Measurements from ENCODE around the gene EML4. TPM values are rescaled to one million over a fixed set of nuclear protein-coding genes. Genes with fewer than 3 reads are reported as not detected.

The EML4 gene
- total and polyA plus RNA-seq, 4 experiments from 2014 or later = 52.8 to 172 (median 140) TPM

- CTCF ChIA-PET (ENCODE audit: partially characterized antibody) = interaction anchor here (0.8 to 2.5 kb wide), 3 partner anchors 30 to 455 kb away, joined by 3 to 14 read pairs (median 5); no protein-coding TSS in a partner anchor
- Histone ChIP-seq H3K4me3 (ENCODE audit: low read length in 2 of 2) (no peak overlapping the region), H3K27me3 (ENCODE audit: insufficient read depth, low read length) (no peaks in the 10 kb centered on the region), H3K9me3 (ENCODE audit: control insufficient read depth in 1 of 2, low read length in 2 of 2) (no peaks in the 10 kb centered on the region), H3K27ac (ENCODE audit: low read depth, low read length) (no peak overlapping the region), H3K36me3 (ENCODE audit: insufficient read depth, low read length) (peaks cover 55% of the 10 kb centered on the region), H3K4me1 (ENCODE audit: insufficient read depth, low read length) (peaks cover 21% of the 10 kb centered on the region)
- Mint-ChIP-seq H3K4me1 (peaks cover 15 to 34% (median 21%) of the 10 kb centered on the region in 4 donors), H3K27ac (peak overlapping the region in 4 of 7 donors; percentile 17 to 89 (median 55)), H3K9me3 (no peaks in the 10 kb centered on the region), H3K27me3 (no peaks in the 10 kb centered on the region), H3K4me3 (no peak overlapping the region), H3K36me3 (peaks cover 28 to 68% of the 10 kb centered on the region in 2 donors)
- POLR2A ChIA-PET (ENCODE audit: partially characterized antibody) = interaction anchor here (1.4 kb wide), 1 partner anchor 34 kb away, joined by 4 read pairs; no protein-coding TSS in a partner anchor
- DNase-seq = no peak
- intact Hi-C loops (cut with micrococcal nuclease) = loop anchor here (2.0 to 5.0 kb wide), 2 partner anchors 35 to 38 kb away; partner anchors contain the start of gene COX7A2L
These were observed 156.5 kb downstream of the EML4 start for GRCh38 chr2:42325609-42326008.

DNA sequence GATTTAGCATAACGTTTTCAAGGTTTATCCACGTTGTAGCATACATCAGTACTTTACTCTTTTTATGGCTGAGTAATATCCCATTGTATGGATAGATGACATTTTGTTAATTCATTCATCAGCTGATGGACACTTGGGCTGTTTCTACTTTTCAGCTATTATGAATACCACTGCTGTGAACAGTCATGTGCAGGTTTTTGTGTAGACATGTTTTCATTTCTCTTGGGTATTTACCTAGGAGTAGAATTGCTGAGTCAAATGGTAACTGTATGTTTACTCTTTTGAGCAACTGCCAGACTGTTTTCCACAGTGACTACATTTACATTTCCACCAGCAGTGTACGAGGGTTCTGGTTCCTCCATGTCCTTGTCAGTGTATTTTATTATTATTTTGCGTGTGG is 158.0 kb downstream of the EML4 start:
- ChIA-PET CTCF (ENCODE audit: partially characterized antibody) (interaction anchor here (0.9 to 3.5 kb wide), 5 partner anchors 12 to 457 kb away, joined by 3 to 16 read pairs (median 5); no protein-coding TSS in a partner anchor), POLR2A (ENCODE audit: partially characterized antibody) (interaction anchor here (0.7 kb wide), 1 partner anchor 11 kb away, joined by 3 read pairs; no protein-coding TSS in a partner anchor)
- Mint-ChIP-seq H3K27me3 (no peaks in the 10 kb centered on the region), H3K27ac (peak overlapping the region; percentile 13 to 74 (median 48)), H3K36me3 (peaks cover 32 to 67% of the 10 kb centered on the region in 2 donors), H3K4me1 (peaks cover 8 to 19% (median 11%) of the 10 kb centered on the region in 4 donors), H3K9me3 (no peaks in the 10 kb centered on the region), H3K4me3 (no peak overlapping the region)
- Histone ChIP-seq H3K27ac (ENCODE audit: low read depth, low read length) (no peak overlapping the region), H3K27me3 (ENCODE audit: insufficient read depth, low read length) (no peaks in the 10 kb centered on the region), H3K4me1 (ENCODE audit: insufficient read depth, low read length) (peaks cover 6% of the 10 kb centered on the region), H3K4me3 (ENCODE audit: low read length in 2 of 2) (no peak overlapping the region), H3K9me3 (ENCODE audit: control insufficient read depth in 1 of 2, low read length in 2 of 2) (no peaks in the 10 kb centered on the region), H3K36me3 (ENCODE audit: insufficient read depth, low read length) (peaks cover 62% of the 10 kb centered on the region)
- intact Hi-C loops (cut with micrococcal nuclease) = loop anchor here (1.0 to 5.0 kb wide), 3 partner anchors 34 to 157 kb away; partner anchors contain the start of gene COX7A2L
- DNase-seq = no peak

DNA sequence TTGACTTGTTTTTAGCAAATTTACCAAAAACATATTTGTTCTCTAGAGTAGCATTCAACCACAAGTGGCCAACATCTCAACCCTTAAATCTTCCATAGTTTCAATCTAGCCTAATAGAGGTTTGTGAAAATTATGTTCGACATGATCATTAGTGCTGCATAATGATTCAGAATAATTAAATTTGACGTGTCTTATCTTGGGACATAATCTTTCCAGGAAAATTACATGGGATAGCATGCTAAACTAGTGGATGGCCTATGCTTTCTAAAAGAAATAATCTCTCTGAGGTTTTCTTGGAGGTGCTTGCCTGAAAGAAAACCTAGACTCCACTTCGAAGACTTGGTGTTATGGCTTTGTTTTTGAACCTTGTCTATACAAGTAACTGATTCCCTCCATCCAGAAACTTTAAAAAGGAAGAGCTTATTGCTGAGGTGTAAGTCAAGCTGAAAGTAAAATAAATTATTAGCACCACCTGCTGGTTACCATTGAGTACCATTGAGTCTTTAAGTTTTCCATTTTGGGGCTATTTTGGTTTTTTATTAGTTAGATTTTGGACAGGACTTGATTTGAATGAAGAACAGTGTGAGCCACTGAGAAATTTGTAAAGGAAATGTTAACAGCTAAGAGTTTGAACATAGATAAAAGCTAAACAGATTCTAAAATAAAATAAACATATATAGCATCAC is 159.1 kb downstream of the EML4 start:
- H3K36me3 ChIP-seq (ENCODE audit: insufficient read depth, low read length) = peaks cover 66% of the 10 kb centered on the region
- CTCF ChIA-PET (ENCODE audit: partially characterized antibody) = interaction anchor here (0.6 to 3.5 kb wide), 44 partner anchors 8 to 476 kb away, joined by 3 to 37 read pairs (median 5); no protein-coding TSS in a partner anchor
- no peak overlapping the region for H3K27ac ChIP-seq (ENCODE audit: low read depth, low read length)
- Mint-ChIP-seq H3K27ac (peak overlapping the region; percentile 0 to 85 (median 62)), H3K27me3 (no peaks in the 10 kb centered on the region), H3K4me3 (no peak overlapping the region), H3K4me1 (peaks cover 2 to 9% (median 5%) of the 10 kb centered on the region in 4 donors), H3K36me3 (peaks cover 38 to 72% of the 10 kb centered on the region in 2 donors), H3K9me3 (no peaks in the 10 kb centered on the region)
- no peaks in the 10 kb centered on the region for H3K9me3 ChIP-seq (ENCODE audit: control insufficient read depth in 1 of 2, low read length in 2 of 2)
- peak in 4 of 5 donors; percentile 31 to 37 (median 33) for DNase-seq
- no peaks in the 10 kb centered on the region for H3K4me1 ChIP-seq (ENCODE audit: insufficient read depth, low read length)
- H3K27me3 ChIP-seq (ENCODE audit: insufficient read depth, low read length) = no peaks in the 10 kb centered on the region
- H3K4me3 ChIP-seq (ENCODE audit: low read length in 2 of 2) = no peak overlapping the region
- intact Hi-C loops (cut with micrococcal nuclease) = loop anchor here (1.0 to 5.0 kb wide), 5 partner anchors 41 to 488 kb away; no protein-coding TSS in a partner anchor
- POLR2A ChIA-PET (ENCODE audit: partially characterized antibody) = interaction anchor here (0.6 to 1.4 kb wide), 8 partner anchors 22 to 459 kb away, joined by 3 to 4 read pairs (median 3); no protein-coding TSS in a partner anchor

DNA sequence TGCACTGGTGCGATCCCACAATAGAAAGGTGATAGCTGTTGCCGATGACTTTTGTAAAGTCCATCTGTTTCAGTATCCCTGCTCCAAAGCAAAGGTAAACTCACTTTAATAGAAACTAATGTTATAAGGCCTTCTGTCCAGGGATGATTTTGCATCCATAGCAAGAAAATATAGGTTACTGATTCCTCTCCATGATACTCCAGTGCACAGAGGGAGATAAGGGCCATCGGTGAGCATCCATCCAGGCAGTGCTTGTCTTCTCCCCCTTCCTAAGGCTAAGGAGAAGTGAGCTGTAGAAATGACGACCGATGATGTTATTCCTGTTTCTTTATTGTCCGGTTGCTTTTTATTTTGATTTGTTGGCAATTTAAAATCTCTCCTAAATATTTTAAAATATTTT is 159.8 kb downstream of the EML4 start:
- no peak for DNase-seq
- Histone ChIP-seq H3K4me1 (ENCODE audit: insufficient read depth, low read length) (no peaks in the 10 kb centered on the region), H3K4me3 (ENCODE audit: low read length in 2 of 2) (no peak overlapping the region), H3K27ac (ENCODE audit: low read depth, low read length) (no peak overlapping the region), H3K27me3 (ENCODE audit: insufficient read depth, low read length) (no peaks in the 10 kb centered on the region), H3K9me3 (ENCODE audit: control insufficient read depth in 1 of 2, low read length in 2 of 2) (no peaks in the 10 kb centered on the region), H3K36me3 (ENCODE audit: insufficient read depth, low read length) (peaks cover 69% of the 10 kb centered on the region)
- ChIA-PET POLR2A (ENCODE audit: partially characterized antibody) (interaction anchor here (0.6 to 1.4 kb wide), 7 partner anchors 57 to 459 kb away, joined by 3 to 4 read pairs (median 3); no protein-coding TSS in a partner anchor), CTCF (ENCODE audit: partially characterized antibody) (interaction anchor here (0.7 to 3.5 kb wide), 44 partner anchors 8 to 476 kb away, joined by 3 to 37 read pairs (median 5); no protein-coding TSS in a partner anchor)
- peak overlapping the region in 2 of 7 donors; percentile 19 to 49 for H3K27ac Mint-ChIP-seq
- H3K4me1 Mint-ChIP-seq = peaks cover 2 to 9% (median 5%) of the 10 kb centered on the region in 4 donors
- no peaks in the 10 kb centered on the region for H3K9me3 Mint-ChIP-seq
- peaks cover 44 to 79% of the 10 kb centered on the region in 2 donors for H3K36me3 Mint-ChIP-seq
- no peak overlapping the region for H3K4me3 Mint-ChIP-seq
- intact Hi-C loops (cut with micrococcal nuclease) = loop anchor here (1.0 to 5.0 kb wide), 5 partner anchors 42 to 489 kb away; no protein-coding TSS in a partner anchor
- no peaks in the 10 kb centered on the region for H3K27me3 Mint-ChIP-seq

DNA sequence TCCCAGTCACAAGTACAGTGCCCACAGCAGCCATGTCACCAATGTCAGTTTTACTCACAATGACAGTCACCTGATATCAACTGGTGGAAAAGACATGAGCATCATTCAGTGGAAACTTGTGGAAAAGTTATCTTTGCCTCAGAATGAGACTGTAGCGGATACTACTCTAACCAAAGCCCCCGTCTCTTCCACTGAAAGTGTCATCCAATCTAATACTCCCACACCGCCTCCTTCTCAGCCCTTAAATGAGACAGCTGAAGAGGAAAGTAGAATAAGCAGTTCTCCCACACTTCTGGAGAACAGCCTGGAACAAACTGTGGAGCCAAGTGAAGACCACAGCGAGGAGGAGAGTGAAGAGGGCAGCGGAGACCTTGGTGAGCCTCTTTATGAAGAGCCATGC is 160.6 kb downstream of the EML4 start:
- intact Hi-C loops (cut with micrococcal nuclease) = loop anchor here (2.0 to 5.0 kb wide), 2 partner anchors 42 to 133 kb away; no protein-coding TSS in a partner anchor
- H3K36me3 ChIP-seq (ENCODE audit: insufficient read depth, low read length) = peaks cover 72% of the 10 kb centered on the region
- no peaks in the 10 kb centered on the region for H3K4me1 ChIP-seq (ENCODE audit: insufficient read depth, low read length)
- no peaks in the 10 kb centered on the region for H3K9me3 Mint-ChIP-seq
- no peak for DNase-seq
- H3K4me3 ChIP-seq (ENCODE audit: low read length in 2 of 2) = no peak overlapping the region
- no peaks in the 10 kb centered on the region for H3K9me3 ChIP-seq (ENCODE audit: control insufficient read depth in 1 of 2, low read length in 2 of 2)
- no peak overlapping the region for H3K4me3 Mint-ChIP-seq
- H3K27me3 ChIP-seq (ENCODE audit: insufficient read depth, low read length) = no peaks in the 10 kb centered on the region
- H3K4me1 Mint-ChIP-seq = peaks cover 2 to 9% (median 5%) of the 10 kb centered on the region in 4 donors
- H3K27ac Mint-ChIP-seq = peak overlapping the region in 2 of 7 donors; percentile 5 to 48
- H3K27me3 Mint-ChIP-seq = no peaks in the 10 kb centered on the region
- POLR2A ChIA-PET (ENCODE audit: partially characterized antibody) = interaction anchor here (1.5 kb wide), 1 partner anchor 8 kb away, joined by 4 read pairs; no protein-coding TSS in a partner anchor
- H3K27ac ChIP-seq (ENCODE audit: low read depth, low read length) = no peak overlapping the region
- peaks cover 48 to 81% of the 10 kb centered on the region in 2 donors for H3K36me3 Mint-ChIP-seq
- CTCF ChIA-PET (ENCODE audit: partially characterized antibody) = interaction anchor here (0.8 to 3.5 kb wide), 14 partner anchors 12 to 460 kb away, joined by 3 to 37 read pairs (median 6); no protein-coding TSS in a partner anchor

DNA sequence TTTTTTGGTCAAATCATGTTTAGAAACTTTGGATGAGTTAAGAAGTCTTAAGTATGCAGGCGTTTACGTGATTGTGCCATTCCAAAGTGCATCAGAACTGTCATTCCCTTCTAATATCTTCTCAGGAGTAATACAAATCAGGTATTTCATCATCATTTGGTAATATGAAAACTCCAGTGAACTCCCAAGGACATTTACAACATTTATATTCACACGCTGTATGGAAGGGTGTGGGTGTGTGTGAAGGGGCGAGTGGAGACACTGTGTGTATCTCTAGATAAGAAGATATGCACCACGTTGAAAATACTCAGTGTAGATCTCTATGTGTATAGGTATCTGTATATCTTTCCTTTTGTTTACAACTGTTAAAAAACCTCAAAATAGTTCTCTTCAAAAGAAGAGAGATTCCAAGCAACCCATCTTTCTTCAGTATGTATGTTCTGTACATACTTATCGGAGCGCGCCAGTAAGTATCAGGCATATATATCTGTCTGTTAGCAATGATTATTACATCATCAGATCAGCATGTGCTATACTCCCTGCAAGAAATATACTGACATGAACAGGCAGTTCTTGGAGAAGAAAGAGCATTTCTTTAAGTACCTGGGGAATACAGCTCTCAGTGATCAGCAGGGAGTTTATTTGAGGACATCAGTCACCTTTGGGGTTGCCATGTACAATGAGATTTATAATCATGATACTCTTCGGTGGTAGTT is 162.6 kb downstream of the EML4 start:
- ChIA-PET POLR2A (ENCODE audit: partially characterized antibody) (interaction anchor here (1.5 kb wide), 1 partner anchor 10 kb away, joined by 4 read pairs; no protein-coding TSS in a partner anchor), CTCF (ENCODE audit: partially characterized antibody) (interaction anchor here (0.7 kb wide), 1 partner anchor 237 kb away, joined by 3 read pairs; no protein-coding TSS in a partner anchor)
- peaks cover 56 to 85% of the 10 kb centered on the region in 2 donors for H3K36me3 Mint-ChIP-seq
- no peak for DNase-seq
- peak overlapping the region in 3 of 7 donors; percentile 16 to 54 (median 47) for H3K27ac Mint-ChIP-seq
- H3K4me1 ChIP-seq (ENCODE audit: insufficient read depth, low read length) = no peaks in the 10 kb centered on the region
- peaks cover 2 to 9% (median 6%) of the 10 kb centered on the region in 4 donors for H3K4me1 Mint-ChIP-seq
- no peaks in the 10 kb centered on the region for H3K9me3 ChIP-seq (ENCODE audit: control insufficient read depth in 1 of 2, low read length in 2 of 2)
- H3K4me3 Mint-ChIP-seq = peak overlapping the region in 1 of 8 donors; percentile 13
- intact Hi-C loops (cut with micrococcal nuclease) = no loop called here
- H3K4me3 ChIP-seq (ENCODE audit: low read length in 2 of 2) = no peak overlapping the region
- no peaks in the 10 kb centered on the region for H3K27me3 ChIP-seq (ENCODE audit: insufficient read depth, low read length)
- no peaks in the 10 kb centered on the region for H3K9me3 Mint-ChIP-seq
- H3K27ac ChIP-seq (ENCODE audit: low read depth, low read length) = no peak overlapping the region
- H3K27me3 Mint-ChIP-seq = no peaks in the 10 kb centered on the region
- H3K36me3 ChIP-seq (ENCODE audit: insufficient read depth, low read length) = peaks cover 62% of the 10 kb centered on the region
